ENCODE results near the gene SREK1IP1.

The SREK1IP1 gene

GRCh38 chr5:64682608-64683007 is 85.9 kb downstream of the SREK1IP1 start:
- DNase-seq (ENCODE audit: low read depth) = no peak

GRCh38 chr5:64680289-64680688 is 88.2 kb downstream of the SREK1IP1 start:
- DNase-seq (ENCODE audit: low read depth) = no peak

- DNase-seq (ENCODE audit: low read depth) = no peak
Observed at GRCh38 chr5:64678374-64678773, 90.1 kb downstream of the SREK1IP1 start.

GRCh38 chr5:64671678-64672077 is 96.8 kb downstream of the SREK1IP1 start:
- DNase-seq (ENCODE audit: low read depth) = no peak

GRCh38 chr5:64670277-64670676 is 98.2 kb downstream of the SREK1IP1 start:
- no peak for DNase-seq (ENCODE audit: low read depth)
